ENCODE data around the gene ZNRF2. TPM values are rescaled to one million over a fixed set of nuclear protein-coding genes. Genes with fewer than 3 reads are reported as not detected.

ZNRF2 gene
- total and polyA plus RNA-seq, 2 of the 13 experiments (the other 11 are each of a cell fraction or from before 2014, with no cell fraction given): 3.5 to 7.7 TPM

GRCh38 chr7:30285536-30286284 lies 1.3 kb downstream of the ZNRF2 start (continued):
- peak; percentile 53 for TF ChIP-seq UBTF (CRISPR knock-in tag; IDR thresholded peaks at IDR 0.05)
- no peak for TF ChIP-seq ZNF296 (CRISPR knock-in tag; conservative IDR thresholded peaks at IDR 0.05)
- TF ChIP-seq ZNF24 (IDR thresholded peaks at IDR 0.05): no peak
- 0 out of 2 replicates have a peak, but pooled peaks have one; percentile 14 for TF ChIP-seq ZFY (CRISPR knock-in tag; IDR thresholded peaks at IDR 0.05)
- peak; percentile 20; the same call in 1 of the 2 replicates for TF ChIP-seq ZNF687 (CRISPR knock-in tag; IDR thresholded peaks at IDR 0.05)
- peak; percentile 32 for TF ChIP-seq ASH2L (IDR thresholded peaks at IDR 0.05; ENCODE audit: insufficient read length, low read depth, low read length)
- 0 out of 2 replicates have a peak, but pooled peaks have one; percentile 3 for TF ChIP-seq ZBTB14 (CRISPR knock-in tag; IDR thresholded peaks at IDR 0.05)
- TF ChIP-seq ZGPAT (CRISPR knock-in tag; IDR thresholded peaks at IDR 0.05): peak; percentile 37; the same call in 1 of the 2 replicates
- TF ChIP-seq PHF8 (CRISPR knock-in tag; IDR thresholded peaks at IDR 0.05): peak; percentile 52
- TF ChIP-seq NKX3-1 (CRISPR knock-in tag; IDR thresholded peaks at IDR 0.05): no peak
- peak; percentile 65 for TF ChIP-seq SAP130 (CRISPR knock-in tag; IDR thresholded peaks at IDR 0.05; ENCODE audit: low read depth)
- 0 out of 2 replicates have a peak, but pooled peaks have one; percentile 11 for TF ChIP-seq ARNT2 (CRISPR knock-in tag; IDR thresholded peaks at IDR 0.05; ENCODE audit: low read depth)
- 0 out of 2 replicates have a peak, but pooled peaks have one; percentile 35 for TF ChIP-seq HOXA5 (CRISPR knock-in tag; IDR thresholded peaks at IDR 0.05)
- TF ChIP-seq ZSCAN29 (CRISPR knock-in tag; conservative IDR thresholded peaks at IDR 0.05): peak; percentile 99
- no peak for TF ChIP-seq RFX5 (IDR thresholded peaks at IDR 0.05; ENCODE audit: low read depth, low read length)

Measured in HepG2 (cell line).